Activated naive CD8-positive, alpha-beta T cell treated with anti-CD3 and anti-CD28 coated beads, Interleukin-2, amount 50 U/mL, for 16 hours (primary cell): ENCODE data around the gene S100A13.
"Not testable (repeated sequence)": the region's sequence is repeated elsewhere in the genome, so short reads cannot be mapped to it uniquely, and the experiment has no call there.

ENCODE experiments used
- DNase-seq: peaks from one replicate; pipeline ENCODE4 v3.0.0-alpha.2; 2020; ENCODE audit warnings: low read depth, low spot score

S100A13 gene

GRCh38 chr1:153608089-153608682 lies 19.1 kb downstream of the S100A13 start:
- DNase-seq, result no peak

GRCh38 chr1:153607381-153607780 lies 19.9 kb downstream of the S100A13 start:
- DNase-seq, result no peak

- no peak for DNase-seq
Measured at GRCh38 chr1:153606194-153606593, 21.1 kb downstream of the S100A13 start.

- no peak for DNase-seq
Measured at GRCh38 chr1:153602749-153603148, 24.6 kb downstream of the S100A13 start.

GRCh38 chr1:153599847-153600246 lies 27.5 kb downstream of the S100A13 start:
- no peak for DNase-seq

- DNase-seq, result no peak
Measured at GRCh38 chr1:153598309-153599172, 28.8 kb downstream of the S100A13 start.

GRCh38 chr1:153597206-153597605 lies 30.1 kb downstream of the S100A13 start:
- no peak for DNase-seq

- no peak for DNase-seq
Measured at GRCh38 chr1:153592748-153593147, 34.6 kb downstream of the S100A13 start.

GRCh38 chr1:153588482-153588881 lies 38.8 kb downstream of the S100A13 start:
- no peak for DNase-seq

- not testable (repeated sequence) for DNase-seq
Measured at GRCh38 chr1:153588033-153588432, 39.3 kb downstream of the S100A13 start.

GRCh38 chr1:153587314-153587713 lies 40.0 kb downstream of the S100A13 start:
- no peak for DNase-seq

GRCh38 chr1:153586347-153586746 lies 41.0 kb downstream of the S100A13 start:
- no peak for DNase-seq

GRCh38 chr1:153585006-153585405 lies 42.3 kb downstream of the S100A13 start:
- DNase-seq, result no peak

GRCh38 chr1:153583976-153584375 lies 43.3 kb downstream of the S100A13 start:
- DNase-seq, result no peak

GRCh38 chr1:153583514-153583913 lies 43.8 kb downstream of the S100A13 start:
- DNase-seq, result not testable (repeated sequence)

GRCh38 chr1:153582836-153583235 lies 44.5 kb downstream of the S100A13 start:
- DNase-seq, result not testable (repeated sequence)

- DNase-seq, result no peak
Measured at GRCh38 chr1:153578936-153579335, 48.4 kb downstream of the S100A13 start.

- no peak for DNase-seq
Measured at GRCh38 chr1:153578490-153578889, 48.8 kb downstream of the S100A13 start.

GRCh38 chr1:153577624-153578051 lies 49.7 kb downstream of the S100A13 start:
- no peak for DNase-seq

- no peak for DNase-seq
Measured at GRCh38 chr1:153577138-153577537, 50.2 kb downstream of the S100A13 start.

- not testable (repeated sequence) for DNase-seq
Measured at GRCh38 chr1:153575497-153575896, 51.8 kb downstream of the S100A13 start.

GRCh38 chr1:153575081-153575491 lies 52.2 kb downstream of the S100A13 start:
- DNase-seq, result not testable (repeated sequence)

- no peak for DNase-seq
Measured at GRCh38 chr1:153573351-153573750, 54.0 kb downstream of the S100A13 start.
